Retinal pigment epithelial cell (primary cell): Measurements from ENCODE around the gene LRRD1.
"Not testable (repeated sequence)": the region's sequence is repeated elsewhere in the genome, so short reads cannot be mapped to it uniquely, and the experiment has no call there.

Experiments
- DNase-seq: peaks from one replicate; pipeline ENCODE4 v3.0.0-alpha.2; 2010; ENCODE audit warnings: low read depth
- H3K4me3 ChIP-seq: 2 replicates; pipeline ENCODE4 v1.5.1; 2011; ENCODE audit warnings: mild to moderate bottlenecking, low read length, control low read depth, moderate library complexity
- CTCF ChIP-seq: conservative IDR thresholded peaks from 2 replicates; pipeline ENCODE4 v1.5.1; 2011; ENCODE audit warnings: low read depth, low read length, control low read depth, inconsistent platforms

Gene LRRD1

GRCh38 chr7:92156990-92157389, 22.0 kb downstream of the LRRD1 start:
- no peak for DNase-seq
- no peak overlapping the region for H3K4me3 ChIP-seq
- no peak for TF ChIP-seq CTCF

- DNase-seq = no peak
- no peak for TF ChIP-seq CTCF
- no peak overlapping the region for H3K4me3 ChIP-seq
Measured at GRCh38 chr7:92155108-92155739, 23.7 kb downstream of the LRRD1 start.

- TF ChIP-seq CTCF = no peak
- H3K4me3 ChIP-seq = no peak overlapping the region
- DNase-seq = no peak
Measured at GRCh38 chr7:92150450-92151017, 28.4 kb downstream of the LRRD1 start.

GRCh38 chr7:92149736-92150239, 29.2 kb downstream of the LRRD1 start:
- TF ChIP-seq CTCF = no peak
- H3K4me3 ChIP-seq = no peak overlapping the region

GRCh38 chr7:92143192-92143880, 35.6 kb downstream of the LRRD1 start:
- not testable (repeated sequence) for DNase-seq, H3K4me3 ChIP-seq

More at GRCh38 chr7:92149736-92150239, 29.2 kb downstream of the LRRD1 start:
- DNase-seq = no peak

GRCh38 chr7:92142791-92143190, 36.2 kb downstream of the LRRD1 start:
- not testable (repeated sequence) for H3K4me3 ChIP-seq

GRCh38 chr7:92141161-92141560, 37.8 kb downstream of the LRRD1 start:
- TF ChIP-seq CTCF = no peak
- no peak for DNase-seq
- no peak overlapping the region for H3K4me3 ChIP-seq

More at GRCh38 chr7:92142791-92143190, 36.2 kb downstream of the LRRD1 start:
- not testable (repeated sequence) for DNase-seq

GRCh38 chr7:92137557-92137956, 41.4 kb downstream of the LRRD1 start:
- no peak for DNase-seq
- no peak for TF ChIP-seq CTCF
- no peak overlapping the region for H3K4me3 ChIP-seq
